Lung (tissue), 12 donors: Measurements from ENCODE around the gene ACSF2. TPM values are rescaled to one million over a fixed set of nuclear protein-coding genes. Genes with fewer than 3 reads are reported as not detected.

Source experiments
- ATAC-seq: fragments of 200-7000 bp; cut with Tn5 transposase; one replicate; pipeline ENCODE4 v1.9.1; 2020; ENCODE audit warnings: moderate number of reproducible peaks; ENCODE audit not compliant: insufficient read depth, low FRiP score
- DNase-seq, 3 donors: peaks; one replicate each; pipeline ENCODE4 v3.0.0-alpha.2; 2013 to 2017
- H3K27ac ChIP-seq, 2 donors: one replicate each; pipeline ENCODE4 v1.5.1; 2013; ENCODE audit warnings: mild to moderate bottlenecking in 2 of 2, moderate library complexity in 2 of 2, control low read depth in 1 of 2, inconsistent platforms in 1 of 2, low read depth in 1 of 2, low read length in 1 of 2
- H3K27me3 ChIP-seq, 3 donors: one replicate each; pipeline ENCODE4 v1.5.1; 2013; ENCODE audit warnings: low read length in 2 of 3; ENCODE audit not compliant: control insufficient read depth in 3 of 3, insufficient read depth in 3 of 3
- H3K36me3 ChIP-seq, 4 donors: one replicate each; pipeline ENCODE4 v1.5.1; 2013; ENCODE audit warnings: low read length in 4 of 4, mild to moderate bottlenecking in 1 of 4, moderate library complexity in 1 of 4; ENCODE audit not compliant: control insufficient read depth in 4 of 4, insufficient read depth in 4 of 4
- H3K4me1 ChIP-seq, 5 donors: one replicate each; pipeline ENCODE4 v1.5.1; 2013; ENCODE audit warnings: low read length in 5 of 5, mild to moderate bottlenecking in 2 of 5, moderate library complexity in 1 of 5; ENCODE audit not compliant: control insufficient read depth in 5 of 5, insufficient read depth in 5 of 5
- H3K4me3 ChIP-seq: one replicate; pipeline ENCODE4 v1.5.1; 2013; ENCODE audit warnings: mild to moderate bottlenecking, control low read depth, moderate library complexity
- H3K9ac ChIP-seq, 2 donors: one replicate each; pipeline ENCODE4 v1.5.1; 2013; ENCODE audit warnings: low read length in 2 of 2, control low read depth in 1 of 2; ENCODE audit not compliant: insufficient read depth in 1 of 2
- H3K9me3 ChIP-seq, 4 donors: one replicate each; pipeline ENCODE4 v1.5.1; 2013; ENCODE audit warnings: low read length in 3 of 4, mild to moderate bottlenecking in 1 of 4, moderate library complexity in 1 of 4; ENCODE audit not compliant: control insufficient read depth in 4 of 4, insufficient read depth in 3 of 4
- CTCF ChIP-seq: IDR thresholded peaks from 2 replicates; pipeline ENCODE4 v1.5.1; 2012; ENCODE audit warnings: mild to moderate bottlenecking; ENCODE audit errors: control extremely low read depth, extremely low read depth
- WGBS, 2 donors: extraction: QIAGEN DNeasy Blood & Tissue Kit; methylation state at CpG; one replicate each; pipeline ENCODE4 v1.1.7; 2013; 5-methylcytosine and 5-hydroxymethylcytosine counted together
- polyA plus RNA-seq, 2 donors: library from polyadenylated mRNA; stranded (reverse); fragments of 200-250 nt; gene quantifications; one replicate each; pipeline ENCODE4 v1.2.1, GENCODE V29; 2013
- total RNA-seq, 2 donors: library from RNA; depleted of rRNA in 1 of 2; stranded (reverse); fragments of >200 nt in 1 of 2; gene quantifications; one replicate each; pipeline ENCODE4 v1.2.1, GENCODE V29; 2014 to 2021
- donor health status: control.
- donor health status: control.
- donor health status: Bipolar disorder and iron deficiency.
- donor health status: healthy.
- donor health status: DM: yes; HTN: yes; CAD: no.

ACSF2 gene
- total and polyA plus RNA-seq, 4 donors: 23.5 to 79.2 (median 70.9) TPM

GRCh38 chr17:50444841-50445715 is 19.1 kb downstream of the ACSF2 start:
- ATAC-seq (no peak), DNase-seq (no peak)
- 94 to 96% methylated on average over 6 of the region's 6 CpGs for WGBS, 2 donors
- no peaks in the 10 kb centered on the region for H3K9me3 ChIP-seq
- TF ChIP-seq CTCF: no peak
- H3K9ac ChIP-seq: no peak overlapping the region
- H3K27me3 ChIP-seq: no peaks in the 10 kb centered on the region
- no peak overlapping the region for H3K27ac ChIP-seq
- no peak overlapping the region for H3K4me3 ChIP-seq
- H3K36me3 ChIP-seq: peaks cover 0 to 2% (median 0%) of the 10 kb centered on the region in 4 donors
- H3K4me1 ChIP-seq: peaks cover 2 to 36% (median 9%) of the 10 kb centered on the region in 5 donors

GRCh38 chr17:50445730-50446325 is 19.8 kb downstream of the ACSF2 start:
- H3K27ac ChIP-seq: no peak overlapping the region
- H3K4me3 ChIP-seq: no peak overlapping the region
- H3K9ac ChIP-seq: no peak overlapping the region
- no peaks in the 10 kb centered on the region for H3K9me3 ChIP-seq
- peaks cover 2 to 28% (median 7%) of the 10 kb centered on the region in 5 donors for H3K4me1 ChIP-seq
- no peak for TF ChIP-seq CTCF
- peak in 2 of 3 donors; percentile 31 to 56 for DNase-seq
- ATAC-seq: no peak
- no peaks in the 10 kb centered on the region for H3K27me3 ChIP-seq
- WGBS, 2 donors: 30 to 68% methylated on average over 1 of the region's 1 CpG
- peaks cover 0 to 4% (median 0%) of the 10 kb centered on the region in 4 donors for H3K36me3 ChIP-seq

DNA sequence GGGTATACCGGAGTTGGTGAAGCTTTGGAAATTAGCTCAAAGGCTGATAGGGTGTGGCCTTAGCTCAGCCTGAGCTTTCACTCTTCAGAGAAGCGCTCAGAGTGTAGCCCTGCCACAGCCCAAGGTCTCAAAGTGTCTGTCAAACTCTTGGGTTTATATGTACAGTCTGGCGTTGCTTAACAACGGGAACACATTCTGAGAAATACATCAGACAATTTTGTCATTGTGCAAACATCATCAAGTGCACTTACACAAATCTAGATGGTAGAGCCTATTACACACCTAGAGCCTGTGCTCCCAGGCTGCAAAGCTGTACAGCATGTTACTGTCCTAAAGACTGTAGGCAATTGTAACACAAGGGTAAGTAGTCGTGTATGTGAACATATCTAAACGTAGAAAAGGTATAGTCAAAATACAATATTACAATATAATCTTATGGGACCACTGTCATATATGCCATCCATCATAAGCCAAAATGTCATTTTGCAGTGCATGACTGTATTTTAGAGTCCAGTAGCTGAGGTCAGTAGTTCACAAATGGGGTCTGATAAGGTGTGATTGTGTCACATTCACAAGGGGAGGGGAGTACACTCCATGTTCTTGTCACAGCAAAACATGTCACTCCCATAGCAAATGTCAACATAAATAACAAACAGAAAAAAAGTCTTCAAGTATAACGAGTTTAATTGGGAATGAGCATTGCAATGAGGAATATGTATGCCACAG is 22.0 kb downstream of the ACSF2 start:
- H3K36me3 ChIP-seq: peaks cover 0 to 6% (median 0%) of the 10 kb centered on the region in 4 donors
- no peaks in the 10 kb centered on the region for H3K9me3 ChIP-seq
- ATAC-seq: peak; percentile 76
- H3K9ac ChIP-seq: no peak overlapping the region
- 72 to 89% methylated on average over 7 of the region's 7 CpGs for WGBS, 2 donors
- DNase-seq: peak; percentile 44 to 76 (median 67)
- H3K4me1 ChIP-seq: peaks cover 2 to 24% (median 3%) of the 10 kb centered on the region in 5 donors
- TF ChIP-seq CTCF: no peak
- H3K27ac ChIP-seq: peak overlapping the region in 1 of 2 donors; percentile 72
- no peaks in the 10 kb centered on the region for H3K27me3 ChIP-seq
- no peak overlapping the region for H3K4me3 ChIP-seq
